HepG2 (cell line): ENCODE measurements around the gene CAST. TPM values are rescaled to one million over a fixed set of nuclear protein-coding genes. Genes with fewer than 3 reads are reported as not detected.

Experiments used
- ATAC-seq: fragments of 200-7000 bp; cut with Tn5 transposase; 3 replicates; pipeline ENCODE4 v1.9.1; 2020; ENCODE audit warnings: mild to moderate bottlenecking, moderate library complexity
- BruUV-seq: library from RNA; stranded (reverse); fragments of 400-500 nt; replicated peaks from 2 replicates; lab custom pipeline; 2021; lab: Mats Ljungman, UMichigan
- CTCF ChIA-PET: fragments of 300-600 bp; formaldehyde crosslinking; extraction: SDS; loops from one replicate; lab custom pipeline; 2021; ENCODE audit warnings: low total read pairs, inconsistent platforms, low intra/inter-chr PET ratio; lab: Yijun Ruan, JAX
- POLR2A ChIA-PET: fragments of 350-600 bp; sonication (Branson Sonifier 250); formaldehyde crosslinking; loops from one replicate; lab custom pipeline; 2020; ENCODE audit warnings: antibody characterized with exemption, inconsistent platforms; lab: Yijun Ruan, JAX
- DNase-seq: peaks from one replicate; pipeline ENCODE4 v3.0.0-alpha.2; 2015; ENCODE audit warnings: low spot score
- FAIRE-seq: peaks from 3 replicates; lab custom pipeline; 2011; peaks lifted over from hg19 to GRCh38; lab: Jason Lieb, UNC
- H2AFZ ChIP-seq: one replicate; pipeline ENCODE4 v1.6.1; 2011; ENCODE audit warnings: low read length, inconsistent platforms
- H3K27ac ChIP-seq: fragments of 300-600 bp; 3 replicates; pipeline ENCODE4 v1.8.0; 2011; ENCODE audit warnings: mixed run types, mild to moderate bottlenecking, mixed read lengths, low read length, inconsistent platforms; ENCODE audit not compliant: insufficient read depth; ENCODE audit errors: extremely low read length
- H3K27me3 ChIP-seq, 2 experiments: fragments of 200-600 bp in 1 of 2; 2 replicates in 1 of 2; 3 replicates in 1 of 2; pipeline versions ENCODE4 v1.6.0 to v1.8.0; 2011; ENCODE audit warnings: low read length in 2 of 2, mild to moderate bottlenecking in 2 of 2, moderate library complexity in 2 of 2, inconsistent platforms in 1 of 2; ENCODE audit not compliant: insufficient read depth in 2 of 2, control insufficient read depth in 1 of 2
- H3K36me3 ChIP-seq, 2 experiments: fragments of 200-600 bp in 1 of 2; replicated peaks in 1 of 2; 2 replicates in 1 of 2; 3 replicates in 1 of 2; pipeline versions ENCODE4 v1.5.1 to v1.8.0; 2011; ENCODE audit warnings: low read length in 2 of 2, inconsistent platforms in 1 of 2; ENCODE audit not compliant: insufficient read depth in 2 of 2, control insufficient read depth in 1 of 2
- H3K4me1 ChIP-seq: 2 replicates; pipeline ENCODE4 v1.5.1; 2012; ENCODE audit warnings: low read length, inconsistent platforms; ENCODE audit not compliant: insufficient read depth
- H3K4me2 ChIP-seq: 2 replicates; pipeline ENCODE4 v1.6.0; 2011; ENCODE audit warnings: low read depth, low read length, inconsistent platforms
- H3K4me3 ChIP-seq, 3 experiments: fragments of 200-600 bp in 1 of 3; sonication (generic), shearing (Covaris generic) in 1 of 3; replicated peaks in 1 of 3; 2 replicates each; pipeline ENCODE4 v1.5.1; 2011 to 2016; ENCODE audit warnings: low read length in 3 of 3, inconsistent platforms in 2 of 3, low read depth in 2 of 3, mild to moderate bottlenecking in 2 of 3, control low read depth in 1 of 3, mixed read lengths in 1 of 3; ENCODE audit not compliant: insufficient read depth in 1 of 3
- H3K79me2 ChIP-seq: one replicate; pipeline ENCODE4 v1.6.1; 2011; ENCODE audit warnings: low read length, inconsistent platforms; ENCODE audit not compliant: insufficient read depth
- H3K9ac ChIP-seq: 2 replicates; pipeline ENCODE4 v1.6.0; 2011; ENCODE audit warnings: mild to moderate bottlenecking, low read depth, low read length, inconsistent platforms; ENCODE audit not compliant: insufficient read depth
- H3K9me3 ChIP-seq: 2 replicates; pipeline ENCODE4 v1.5.1; 2012; ENCODE audit warnings: mild to moderate bottlenecking, low read length
- H4K20me1 ChIP-seq: 2 replicates; pipeline ENCODE4 v1.6.0; 2011; ENCODE audit warnings: inconsistent platforms, mild to moderate bottlenecking, low read length, moderate library complexity; ENCODE audit not compliant: insufficient read depth
- ATF7 ChIP-seq, 2 experiments: fragments of 450-650 bp in 1 of 2; sonication (generic) in 1 of 2; formaldehyde crosslinking in 1 of 2; IDR thresholded peaks; 2 replicates each; pipeline versions ENCODE4 v1.4.0 to v1.6.1; 2016 to 2020; ENCODE audit warnings: antibody characterized with exemption in 1 of 2, mild to moderate bottlenecking in 1 of 2, missing genetic modification reagents in 1 of 2
- GTF2F1 ChIP-seq: fragments of 150-350 bp; IDR thresholded peaks from 2 replicates; pipeline ENCODE4 v1.6.1; 2014; ENCODE audit warnings: low read length
- HIVEP1 ChIP-seq: sonication (generic); formaldehyde crosslinking; IDR thresholded peaks from 2 replicates; pipeline ENCODE4 v1.4.0; 2020; ENCODE audit warnings: mild to moderate bottlenecking, missing genetic modification reagents
- HMG20A ChIP-seq: IDR thresholded peaks from 2 replicates; pipeline ENCODE4 v1.6.1; 2016; ENCODE audit warnings: borderline replicate concordance
- MED8 ChIP-seq: sonication (generic); formaldehyde crosslinking; IDR thresholded peaks from 2 replicates; pipeline ENCODE4 v1.8.1; 2023; ENCODE audit warnings: mild to moderate bottlenecking, missing genetic modification reagents; ENCODE audit not compliant: insufficient replicate concordance
- MTA1 ChIP-seq: sonication (generic); formaldehyde crosslinking; IDR thresholded peaks from 2 replicates; pipeline ENCODE4 v1.4.0; 2020; ENCODE audit warnings: missing genetic modification reagents, mild to moderate bottlenecking, borderline replicate concordance
- NR2F6 ChIP-seq, 2 experiments: IDR thresholded peaks; 2 replicates each; pipeline ENCODE4 v1.6.1; 2016; ENCODE audit warnings: antibody characterized with exemption in 1 of 2, mild to moderate bottlenecking in 1 of 2
- PAF1 ChIP-seq: IDR thresholded peaks from 2 replicates; pipeline ENCODE4 v1.6.1; 2016; ENCODE audit warnings: missing genetic modification reagents, missing compliant biosample characterization
- POLR2A ChIP-seq, 2 experiments: IDR thresholded peaks; 2 replicates each; pipeline ENCODE4 v1.6.1; 2011; ENCODE audit warnings: low read depth in 2 of 2, low read length in 2 of 2, mild to moderate bottlenecking in 1 of 2, moderate library complexity in 1 of 2; ENCODE audit not compliant: insufficient read depth in 1 of 2
- TMF1 ChIP-seq: sonication (generic); formaldehyde crosslinking; IDR thresholded peaks from 2 replicates; pipeline ENCODE4 v1.8.1; 2022; ENCODE audit warnings: low read depth, missing genetic modification reagents
- ZBTB7A ChIP-seq: sonication (generic); formaldehyde crosslinking; IDR thresholded peaks from 2 replicates; pipeline ENCODE4 v1.8.0; 2022; ENCODE audit warnings: mild to moderate bottlenecking, missing genetic modification reagents
- ZNF546 ChIP-seq: sonication (generic); formaldehyde crosslinking; conservative IDR thresholded peaks from 2 replicates; pipeline ENCODE4 v1.8.1; 2023; ENCODE audit warnings: mild to moderate bottlenecking, missing genetic modification reagents
- ZNF644 ChIP-seq: IDR thresholded peaks from 2 replicates; pipeline ENCODE4 v1.6.1; 2016; ENCODE audit warnings: low read depth
- ZNF720 ChIP-seq: sonication (generic); formaldehyde crosslinking; IDR thresholded peaks from 2 replicates; pipeline ENCODE4 v1.4.0; 2020; ENCODE audit warnings: missing genetic modification reagents
- ZNF749 ChIP-seq: sonication (generic); formaldehyde crosslinking; IDR thresholded peaks from 2 replicates; pipeline ENCODE4 v1.8.0; 2022; ENCODE audit warnings: mild to moderate bottlenecking, missing genetic modification reagents, moderate library complexity, borderline replicate concordance
- WGBS: methylation state at CpG from one replicate; pipeline ENCODE4 v1.1.6; 2017; ENCODE audit warnings: low lambda C conversion rate; 5-methylcytosine and 5-hydroxymethylcytosine counted together
- in situ Hi-C: cut with HindIII; loops from 2 replicates; pipeline ENCODE4 v1.10.0; 2017; ENCODE audit warnings: low pct_unique_long_range_greater_than_20kb; ENCODE audit not compliant: extremely low pct_ligation_motif_present
- intact Hi-C: fragments of 100-400 bp; cut with micrococcal nuclease; formaldehyde crosslinking; loops from one replicate; pipeline ENCODE4 v1.10.0; 2022; ENCODE audit not compliant: unreplicated experiment
- polyA plus RNA-seq, 8 experiments: library from polyadenylated mRNA; depleted of rRNA in 3 of 8; stranded (reverse) in 7 of 8; unstranded in 1 of 8; fragments of >200 nt; fragmentation: Illumina TruSeq in 4 of 8; extraction: Trizol in 4 of 8; gene quantifications; 2 replicates each; pipeline versions ENCODE4 v1.2.1 to v1.2.3, GENCODE V29; 2011 to 2016; ENCODE audit warnings: low read depth in 4 of 8, missing spikeins in 1 of 8, mixed read lengths in 1 of 8; ENCODE audit not compliant: insufficient read depth in 1 of 8
- total RNA-seq, 5 experiments: library from RNA; depleted of rRNA; stranded (reverse); fragments of >200 nt; fragmentation: Illumina TruSeq; extraction: Trizol; gene quantifications; 2 replicates each; pipeline ENCODE4 v1.2.3, GENCODE V29; 2016; ENCODE audit warnings: low read depth in 1 of 5
- TF ChIP-seq, protein P1 (sequence below): sonication (generic); formaldehyde crosslinking; IDR thresholded peaks from 2 replicates; pipeline ENCODE4 v1.5.1; 2020; ENCODE audit warnings: mild to moderate bottlenecking, missing genetic modification reagents, borderline replicate concordance
- TF ChIP-seq, protein P2 (sequence below): IDR thresholded peaks from 2 replicates; pipeline ENCODE4 v1.6.1; 2016

Gene CAST
- total and polyA plus RNA-seq, 2 of the 13 experiments (the other 11 are each of a cell fraction or from before 2014, with no cell fraction given): 42.1 to 67.6 TPM

DNA sequence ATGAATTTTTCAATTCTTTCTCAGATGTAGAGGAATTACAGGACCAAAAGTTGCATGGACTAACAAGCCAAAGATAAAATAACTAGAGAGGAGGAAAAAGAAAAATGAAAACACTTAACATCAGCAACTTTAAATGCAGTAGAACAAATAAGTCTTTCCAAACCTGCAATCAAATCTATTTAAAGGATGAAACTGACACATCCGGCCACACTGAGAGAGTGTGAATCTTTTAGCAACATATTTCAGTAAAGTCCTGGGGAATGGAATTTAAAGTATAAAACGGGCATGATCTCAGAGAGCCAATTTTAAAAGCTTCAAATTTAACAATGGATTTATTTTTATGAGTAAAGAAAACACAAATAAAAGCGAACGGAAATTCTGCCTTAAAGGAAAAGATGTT lies 17.1 kb downstream of the CAST start (continued):
- TF ChIP-seq PAF1 (CRISPR knock-in tag) (no peak), TMF1 (CRISPR knock-in tag) (no peak), ATF7 (IDR thresholded peaks at IDR 0.05) (no peak), ATF7 (CRISPR knock-in tag; IDR thresholded peaks at IDR 0.05) (no peak)

DNA sequence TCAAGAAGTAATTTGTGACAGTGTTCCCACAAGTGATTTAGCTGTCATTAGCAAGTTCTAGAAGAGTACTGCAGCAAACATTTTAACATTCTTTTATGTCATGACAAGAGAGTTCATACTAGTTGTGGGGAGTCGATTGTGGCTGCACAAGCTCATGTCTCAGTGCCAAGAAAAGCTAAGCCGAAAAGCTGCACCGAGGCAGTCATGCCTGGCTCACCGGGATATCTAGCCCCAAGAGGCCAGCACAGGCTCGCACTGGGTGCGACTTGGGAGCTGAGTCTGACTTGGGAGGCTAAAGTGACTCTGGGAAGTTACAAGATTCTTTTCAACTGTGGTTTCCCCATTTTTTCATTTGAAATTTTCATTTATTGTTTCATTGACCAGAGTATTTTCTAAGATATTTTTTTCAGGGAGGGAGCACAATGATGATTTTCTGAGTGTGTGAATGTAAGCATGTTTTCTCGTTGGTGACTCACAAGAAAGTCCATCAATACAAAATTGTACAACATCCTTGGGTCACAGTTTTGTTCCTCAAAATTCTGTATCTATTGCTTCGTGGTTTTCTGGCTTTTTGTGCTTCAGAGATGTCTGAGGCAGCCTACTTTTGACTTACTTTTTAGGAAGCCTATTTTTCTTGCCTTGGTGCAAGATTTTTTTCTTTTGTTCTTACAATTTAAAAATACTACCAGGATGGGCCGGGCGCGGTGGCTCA lies 18.7 kb downstream of the CAST start:
- Histone ChIP-seq H3K27ac (no peak overlapping the region), H3K9ac (no peak overlapping the region), H3K4me2 (no peak overlapping the region), H4K20me1 (no peaks in the 10 kb centered on the region), H3K4me1 (no peaks in the 10 kb centered on the region), H2AFZ (no peak overlapping the region), H3K4me3 (no peak overlapping the region), H3K27me3 (no peaks in the 10 kb centered on the region), H3K9me3 (no peaks in the 10 kb centered on the region), H3K79me2 (no peaks in the 10 kb centered on the region), H3K36me3 (no peaks in the 10 kb centered on the region; a peak in 1 of 5 replicates)
- intact Hi-C loops (no loop called here), in situ Hi-C loops (no loop called here)
- TF ChIP-seq ZNF720 (CRISPR knock-in tag): no peak
- TF ChIP-seq MTA1 (CRISPR knock-in tag): no peak
- TF ChIP-seq HMG20A (CRISPR knock-in tag): no peak
- TF ChIP-seq, protein P1, sequence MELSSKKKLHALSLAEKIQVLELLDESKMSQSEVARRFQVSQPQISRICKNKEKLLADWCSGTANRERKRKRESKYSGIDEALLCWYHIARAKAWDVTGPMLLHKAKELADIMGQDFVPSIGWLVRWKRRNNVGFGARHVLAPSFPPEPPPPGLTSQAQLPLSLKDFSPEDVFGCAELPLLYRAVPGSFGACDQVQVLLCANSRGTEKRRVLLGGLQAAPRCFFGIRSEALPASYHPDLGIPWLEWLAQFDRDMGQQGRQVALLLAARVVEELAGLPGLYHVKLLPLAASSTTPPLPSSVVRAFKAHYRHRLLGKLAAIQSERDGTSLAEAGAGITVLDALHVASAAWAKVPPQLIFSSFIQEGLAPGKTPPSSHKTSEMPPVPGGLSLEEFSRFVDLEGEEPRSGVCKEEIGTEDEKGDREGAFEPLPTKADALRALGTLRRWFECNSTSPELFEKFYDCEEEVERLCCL (CRISPR knock-in tag): no peak
- TF ChIP-seq HIVEP1 (CRISPR knock-in tag): no peak
- no peak for TF ChIP-seq MED8
- TF ChIP-seq ZNF644 (CRISPR knock-in tag): no peak
- TF ChIP-seq ZBTB7A: no peak
- TF ChIP-seq GTF2F1: no peak
- TF ChIP-seq NR2F6 (IDR thresholded peaks at IDR 0.05): no peak
- no peak for TF ChIP-seq NR2F6 (CRISPR knock-in tag; IDR thresholded peaks at IDR 0.05)
- TF ChIP-seq ZNF546 (CRISPR knock-in tag): no peak
- TF ChIP-seq, protein P2, sequence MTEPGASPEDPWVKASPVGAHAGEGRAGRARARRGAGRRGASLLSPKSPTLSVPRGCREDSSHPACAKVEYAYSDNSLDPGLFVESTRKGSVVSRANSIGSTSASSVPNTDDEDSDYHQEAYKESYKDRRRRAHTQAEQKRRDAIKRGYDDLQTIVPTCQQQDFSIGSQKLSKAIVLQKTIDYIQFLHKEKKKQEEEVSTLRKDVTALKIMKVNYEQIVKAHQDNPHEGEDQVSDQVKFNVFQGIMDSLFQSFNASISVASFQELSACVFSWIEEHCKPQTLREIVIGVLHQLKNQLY (CRISPR knock-in tag): no peak
- no peak for TF ChIP-seq ZNF749 (CRISPR knock-in tag)
- no peak for TF ChIP-seq POLR2A (IDR thresholded peaks at IDR 0.05; ENCODE audit: insufficient read depth in 1 of 2, low read depth in 2 of 2, low read length in 2 of 2)
- ChIA-PET CTCF (no interaction called here), POLR2A (no interaction called here)
- DNase-seq: no peak
- 90% methylated on average over 11 of the region's 11 CpGs for WGBS
- BruUV-seq: no TSS peak
- no peak for ATAC-seq
- FAIRE-seq: no peak
